NCI-H82 treated with DMSO at 0.1 percent for 48 hours (cell line): Measurements from ENCODE around the gene INTS6.

Experiments
- DNase-seq: peaks from one replicate; lab custom pipeline; 2025; ENCODE audit not compliant: unreplicated experiment; lab: John Stamatoyannopoulos, UW

INTS6 gene

GRCh38 chr13:51457086-51457815 lies 4.4 kb upstream of the INTS6 start:
- DNase-seq: no peak

- DNase-seq: no peak
These were observed 3.7 kb upstream of the INTS6 start for GRCh38 chr13:51456510-51456909.

- DNase-seq: no peak
These were observed 2.7 kb upstream of the INTS6 start for GRCh38 chr13:51455532-51455931.

- DNase-seq: peak; percentile 77
These were observed 1.3 kb upstream of the INTS6 start for GRCh38 chr13:51453959-51454703.

DNA sequence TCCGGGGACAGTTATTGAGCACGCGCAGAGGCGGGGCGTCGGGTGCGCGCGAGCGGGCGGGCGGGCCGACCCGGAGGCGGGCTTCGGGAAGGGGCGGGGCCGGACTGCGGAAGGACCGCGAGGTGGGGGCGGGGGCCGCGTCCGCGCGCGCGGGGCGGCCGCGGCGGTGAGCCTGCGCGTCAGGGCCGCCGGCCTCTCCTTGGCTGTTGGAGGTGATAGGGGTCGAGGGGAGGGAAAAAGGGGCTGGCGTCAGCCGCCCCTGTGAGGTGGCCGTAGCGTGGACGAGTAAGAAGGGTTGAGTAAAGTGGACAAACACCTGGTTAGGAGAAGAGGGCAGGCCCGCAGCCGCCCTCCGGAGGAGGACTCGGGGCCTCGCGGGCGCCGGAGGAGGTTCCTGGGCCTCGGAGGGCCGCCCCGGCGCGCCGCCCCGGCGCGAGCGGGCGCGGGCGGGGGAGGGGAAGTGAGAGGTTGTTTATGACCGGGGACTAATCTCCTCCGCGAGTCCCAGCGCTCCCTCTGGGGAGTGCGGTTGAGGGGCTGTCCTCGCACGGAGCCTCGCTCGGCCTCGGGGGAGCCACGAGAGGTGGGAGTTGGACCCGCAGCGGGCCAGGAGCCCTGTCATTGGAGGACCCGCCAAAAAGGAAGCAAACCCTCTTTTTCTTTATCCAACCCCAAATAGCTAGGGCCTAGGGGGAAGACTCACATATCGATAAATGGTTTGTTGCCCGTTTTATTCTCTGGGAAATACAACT lies 547 bp upstream of the INTS6 start:
- peak; percentile 63 for DNase-seq

DNA sequence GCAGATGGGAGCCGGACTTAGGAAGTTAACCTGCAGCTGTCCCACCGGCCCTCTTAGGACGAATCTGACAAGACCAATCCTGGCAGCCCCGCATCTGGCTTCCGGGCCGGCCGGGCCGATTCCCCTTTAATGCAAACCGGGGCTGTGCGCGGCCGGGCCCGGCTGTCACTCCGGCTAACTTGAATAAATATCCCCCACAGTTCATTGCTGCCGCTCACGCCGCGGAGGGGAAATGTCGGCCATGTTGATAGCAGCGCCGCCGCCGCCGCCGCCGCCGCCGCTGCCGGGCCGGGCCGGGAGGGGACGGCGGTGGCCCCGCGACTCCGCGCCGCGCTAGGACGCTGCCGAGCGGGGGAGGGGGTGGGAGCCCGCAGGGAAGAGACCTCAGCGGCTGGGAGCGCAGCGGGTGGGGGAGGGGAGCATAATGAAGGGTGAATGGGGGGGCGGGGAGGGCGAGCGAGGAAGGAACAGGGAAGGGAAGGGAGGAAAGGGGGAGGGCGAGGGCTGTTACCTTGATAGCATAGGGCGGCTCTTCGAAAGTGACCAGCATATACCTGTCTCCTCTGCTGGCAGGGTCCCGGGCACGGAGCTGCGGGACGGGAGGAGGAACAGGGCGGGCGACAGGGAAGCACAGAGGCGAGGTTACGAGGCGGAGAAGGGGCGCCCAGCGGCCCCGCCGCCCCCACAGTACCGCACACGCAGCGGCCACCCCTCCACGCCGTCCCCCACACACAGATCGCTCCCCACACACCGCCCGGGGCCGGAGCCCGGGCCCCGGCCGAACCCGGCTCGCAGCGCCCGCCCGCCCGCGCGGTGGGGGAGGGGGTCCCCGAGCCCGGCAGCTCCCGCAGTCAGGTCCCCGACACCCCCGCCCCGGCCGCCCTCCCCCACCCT lies 1.1 kb downstream of the INTS6 start:
- DNase-seq: peak; percentile 58

- DNase-seq: no peak
These were observed 1.7 kb downstream of the INTS6 start for GRCh38 chr13:51451134-51451466.

DNA sequence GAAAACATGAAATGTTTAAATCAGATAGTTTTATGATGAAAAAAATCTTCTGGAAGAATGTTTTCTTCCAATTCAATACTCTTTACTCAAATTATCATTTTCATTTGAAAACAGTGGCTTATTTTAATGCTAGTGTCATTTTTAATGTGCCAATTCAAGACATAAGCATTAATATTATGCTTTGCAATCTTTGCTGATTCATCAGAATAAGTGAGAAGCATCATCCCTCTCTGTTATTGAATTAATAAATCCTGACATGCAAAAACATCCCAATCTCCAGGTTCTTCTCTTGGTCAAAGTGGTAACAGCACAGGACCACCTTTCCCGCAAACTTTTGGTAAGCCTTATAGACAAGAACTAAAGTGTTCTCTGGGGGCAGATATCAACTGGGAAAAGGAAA lies 3.8 kb downstream of the INTS6 start:
- no peak for DNase-seq

DNA sequence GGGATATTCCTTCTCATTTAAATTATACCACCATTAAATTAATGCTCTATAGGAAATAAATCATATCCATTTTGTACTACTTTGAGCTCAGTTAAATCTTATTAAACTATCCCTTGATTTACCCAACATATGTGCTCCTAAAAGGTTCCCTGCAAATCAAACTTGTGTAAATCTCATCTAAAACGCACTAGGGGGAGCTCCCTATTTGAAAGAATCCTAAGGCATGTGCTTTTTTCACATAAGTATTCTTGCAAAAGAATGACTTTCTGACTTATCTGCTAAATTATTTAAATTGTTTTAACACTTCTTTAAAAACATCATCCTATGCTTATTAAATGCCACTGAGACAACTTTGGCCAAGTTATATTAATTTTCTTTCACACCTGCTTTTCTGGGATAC lies 7.9 kb downstream of the INTS6 start:
- peak; percentile 47 for DNase-seq

DNA sequence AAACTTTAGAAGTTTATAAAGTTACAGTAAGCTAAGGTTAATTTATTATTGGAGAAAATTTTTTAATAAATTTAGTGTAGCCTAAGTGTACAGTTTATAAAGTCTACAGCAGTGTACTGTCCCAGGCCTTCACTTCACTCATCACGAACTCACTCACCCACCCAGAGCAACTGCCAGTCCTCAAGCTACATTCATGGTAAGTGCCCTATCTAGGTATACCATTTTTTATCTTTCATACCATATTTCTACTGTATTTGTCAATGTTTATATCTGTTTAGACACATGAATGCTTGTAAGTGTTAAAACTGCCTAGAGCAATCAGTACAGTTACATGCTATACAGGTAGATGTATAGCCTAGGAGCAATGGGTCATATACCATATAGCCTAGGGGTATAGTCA lies 12.5 kb downstream of the INTS6 start:
- no peak for DNase-seq

DNA sequence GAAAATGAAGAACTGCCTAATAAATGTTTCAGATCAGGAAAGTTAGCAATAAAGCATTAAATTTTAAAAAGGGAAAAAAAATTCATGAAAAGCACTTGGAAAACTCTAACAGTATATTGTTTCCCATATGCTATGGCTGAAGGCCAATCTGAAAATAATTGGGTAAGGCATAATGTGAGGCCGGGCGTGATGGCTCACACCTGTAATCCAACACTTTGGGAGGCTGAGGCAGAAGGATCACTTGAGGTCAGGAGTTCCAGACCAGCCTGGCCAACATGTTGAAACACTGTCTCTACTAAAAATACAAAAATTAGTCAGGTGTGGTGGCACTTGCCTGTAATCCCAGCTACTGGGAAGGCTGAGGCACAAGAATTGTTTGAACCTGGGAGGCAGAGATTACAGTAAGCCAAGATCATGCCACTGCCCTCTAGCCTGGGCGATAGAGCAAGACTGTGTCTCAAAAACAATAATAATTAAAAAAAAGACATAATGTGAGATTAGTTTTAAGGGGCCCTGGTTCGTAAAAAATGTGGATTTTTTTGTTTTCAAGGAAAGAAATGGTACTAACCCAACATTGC lies 15.2 kb downstream of the INTS6 start:
- DNase-seq: no peak

DNA sequence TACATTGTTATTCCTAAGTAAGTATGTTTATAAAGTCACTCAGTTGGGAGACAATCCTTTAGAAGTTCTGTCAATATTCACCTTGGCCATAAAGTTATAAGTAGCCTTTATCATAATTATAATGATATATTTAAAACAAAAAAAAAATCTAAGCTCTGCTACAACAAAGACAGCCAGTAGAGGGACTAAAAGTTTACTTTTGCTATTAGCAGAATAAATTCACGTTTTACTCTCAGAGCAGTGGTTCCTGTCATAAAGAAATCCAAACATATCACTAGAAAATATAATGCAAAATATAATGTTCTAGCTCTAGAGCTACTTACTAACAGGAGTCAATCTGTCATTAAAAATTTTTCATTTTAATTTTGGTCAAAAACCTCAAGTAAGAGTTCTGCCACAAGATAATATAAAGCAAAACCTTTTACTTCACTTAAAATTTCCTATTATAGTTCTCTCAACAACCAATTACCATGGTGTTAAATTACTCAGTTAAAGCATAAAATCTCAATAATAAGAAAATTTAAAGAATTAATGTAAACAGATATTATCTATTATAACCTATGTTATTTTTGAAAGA lies 17.7 kb downstream of the INTS6 start:
- peak; percentile 18 for DNase-seq

DNA sequence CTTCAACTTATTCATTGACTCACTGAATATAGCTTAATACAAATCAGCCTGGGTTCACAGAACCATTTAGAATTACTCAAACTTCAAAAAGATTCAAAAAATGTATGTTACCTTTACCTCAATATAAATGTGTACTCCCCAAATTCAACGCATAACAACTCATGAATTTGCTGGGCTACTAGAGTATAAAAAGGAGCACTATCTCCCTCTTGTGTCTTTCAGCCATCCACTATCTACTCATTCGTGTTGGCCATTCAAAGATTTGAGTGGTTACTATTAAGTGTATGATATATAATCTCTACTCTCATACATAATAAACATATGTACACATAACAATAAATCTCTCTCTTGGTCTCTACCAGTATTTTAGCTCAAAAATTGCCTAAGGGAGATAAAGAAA lies 20.3 kb downstream of the INTS6 start:
- no peak for DNase-seq

DNA sequence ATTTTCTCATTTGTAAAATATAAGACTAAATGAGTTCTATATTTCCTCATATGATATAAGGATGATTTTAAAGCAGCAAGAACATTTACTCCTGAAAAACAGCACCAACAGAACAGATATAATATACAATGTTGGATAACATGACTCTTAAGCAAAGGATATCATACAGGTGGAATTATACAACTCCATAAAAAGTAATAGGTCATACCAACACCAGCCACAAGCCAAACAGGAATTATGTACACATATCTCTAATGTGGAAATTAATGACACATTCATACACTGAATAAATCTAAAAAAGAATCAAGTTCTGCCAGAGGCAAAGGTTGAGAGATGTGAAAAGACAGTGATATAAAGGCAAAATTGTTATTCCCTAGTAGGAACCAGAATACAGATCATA lies 25.9 kb downstream of the INTS6 start:
- DNase-seq: no peak

DNA sequence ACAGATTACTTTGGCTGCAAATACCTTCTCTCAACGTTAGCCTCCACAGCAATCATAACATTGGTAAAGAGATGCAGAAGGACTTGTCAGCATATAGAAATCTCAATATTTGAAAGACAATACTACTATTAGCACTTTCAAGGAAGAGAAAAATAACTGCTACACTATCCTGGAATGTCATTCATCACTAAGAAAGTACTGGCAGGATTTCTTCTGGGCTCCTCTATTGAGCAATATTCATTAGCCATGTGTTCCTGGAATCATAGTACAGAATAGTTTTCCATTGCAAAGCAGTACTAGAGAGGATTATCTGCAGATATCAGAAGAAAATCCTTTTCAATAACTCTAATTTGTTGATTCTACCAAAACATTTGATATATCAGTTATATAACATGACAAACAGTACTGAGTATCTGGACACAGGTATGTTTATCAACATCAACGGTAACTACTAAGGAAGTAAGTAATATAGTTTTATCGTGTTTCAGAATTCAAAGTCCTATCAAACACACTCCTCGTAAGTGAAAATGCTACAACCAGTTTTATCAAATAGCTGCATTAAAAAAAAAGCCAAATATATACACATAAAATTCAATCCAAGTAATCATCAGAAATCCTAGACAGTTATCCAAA lies 27.3 kb downstream of the INTS6 start:
- DNase-seq: no peak

GRCh38 chr13:51423766-51424165 lies 29.1 kb downstream of the INTS6 start:
- no peak for DNase-seq

- no peak for DNase-seq
These were observed 30.4 kb downstream of the INTS6 start for GRCh38 chr13:51422484-51422883.

GRCh38 chr13:51420681-51421490 lies 31.9 kb downstream of the INTS6 start:
- no peak for DNase-seq

DNA sequence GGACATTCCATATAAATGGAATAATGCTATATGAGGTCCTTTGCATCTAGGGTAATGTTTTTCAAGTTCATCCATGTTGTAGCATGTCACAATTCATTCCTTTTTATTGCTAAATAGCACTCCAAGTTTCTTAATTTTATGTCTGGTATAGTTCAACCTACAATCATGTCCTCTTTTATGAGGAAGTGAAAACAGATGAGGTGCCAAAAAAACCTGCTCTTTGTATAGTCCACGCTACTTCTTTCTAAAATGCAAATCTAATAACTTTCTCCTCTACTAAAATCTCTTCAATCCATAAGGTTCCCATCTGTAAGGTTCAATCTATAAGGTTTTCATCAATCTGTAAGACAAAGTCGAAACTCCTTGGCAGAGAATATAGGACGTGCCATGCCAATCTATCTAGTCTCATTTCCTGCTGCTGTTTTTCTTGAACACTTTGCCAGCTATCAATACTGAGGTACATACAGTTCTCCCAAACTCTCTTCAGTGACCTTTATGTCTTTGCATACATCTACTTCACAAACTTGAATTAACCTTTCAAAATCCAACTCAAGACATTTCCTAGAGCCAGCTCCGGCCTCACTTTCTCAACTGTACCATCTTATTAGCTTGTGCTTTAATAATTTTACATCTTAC lies 33.7 kb downstream of the INTS6 start:
- no peak for DNase-seq
